Activated T-helper 1 cell treated with anti-CD3 and anti-CD28 coated beads, Interleukin-2, amount 50 U/mL, for 16 hours (primary cell): Measurements from ENCODE around the gene HDAC7.

Source experiments
- DNase-seq, 2 donors: peaks; one replicate each; pipeline ENCODE4 v3.0.0-alpha.2; 2020; ENCODE audit warnings: low read depth in 1 of 2, low spot score in 1 of 2

HDAC7 gene

GRCh38 chr12:47781479-47782371, 38.0 kb downstream of the HDAC7 start:
- DNase-seq = no peak

- DNase-seq = no peak
These were observed 39.7 kb downstream of the HDAC7 start for GRCh38 chr12:47779943-47780504.

- peak; percentile 86 to 96 for DNase-seq
These were observed 40.3 kb downstream of the HDAC7 start for GRCh38 chr12:47779301-47779942.

DNA sequence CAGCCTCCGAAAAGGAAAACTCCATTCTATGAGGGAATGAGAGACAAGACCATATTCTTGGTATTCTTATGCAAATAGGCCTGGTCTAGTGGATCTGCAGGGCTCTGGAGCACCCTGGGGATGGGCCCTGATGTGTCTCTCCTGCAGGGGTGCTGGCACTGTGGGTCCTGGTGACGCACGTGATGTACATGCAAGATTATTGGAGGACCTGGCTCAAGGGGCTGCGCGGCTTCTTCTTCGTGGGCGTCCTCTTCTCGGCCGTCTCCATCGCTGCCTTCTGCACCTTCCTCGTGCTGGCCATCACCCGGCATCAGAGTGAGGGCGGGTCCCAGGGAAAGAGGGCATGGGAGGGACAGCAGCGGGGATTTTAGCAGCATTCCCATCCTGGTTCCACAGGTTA, 40.8 kb downstream of the HDAC7 start:
- no peak for DNase-seq

DNA sequence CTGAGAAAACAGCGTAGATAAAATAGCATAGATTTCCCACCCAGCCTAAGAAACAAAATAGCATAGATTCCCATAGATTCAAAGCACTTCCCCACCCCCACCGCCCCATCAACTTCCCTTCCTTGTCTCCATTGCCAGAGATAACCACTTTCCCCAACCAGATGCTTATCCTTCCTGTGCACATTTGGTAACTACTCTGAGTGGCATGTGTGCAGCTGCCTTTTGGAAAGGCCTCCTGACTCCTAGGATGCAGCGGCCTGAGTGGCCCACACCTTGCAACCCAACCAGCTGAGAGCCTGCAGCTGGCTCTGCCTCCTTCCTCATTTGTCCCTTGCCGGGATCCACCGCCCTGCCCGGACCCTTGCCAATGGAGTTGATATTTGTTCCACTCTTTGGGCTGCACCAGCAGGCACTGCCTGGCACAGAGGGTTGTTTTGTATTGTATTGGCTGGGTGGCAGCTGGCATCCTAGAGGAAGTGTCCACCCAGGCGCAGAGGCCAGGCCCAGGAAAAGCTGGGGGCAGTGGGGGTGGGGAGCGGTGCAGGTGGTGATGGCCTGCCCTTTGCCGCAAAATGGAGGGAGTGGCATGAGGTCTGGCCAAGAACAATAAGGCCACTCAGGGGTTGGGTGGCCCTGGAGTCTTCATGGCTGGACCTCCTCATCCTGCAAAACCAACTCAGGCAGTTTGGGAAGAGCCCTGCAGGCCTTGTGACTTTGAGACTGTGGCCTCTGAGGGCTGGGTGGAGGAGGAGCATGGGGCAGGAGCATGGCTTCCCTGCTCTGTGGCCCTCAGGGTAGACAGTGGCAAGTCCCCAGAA, 41.8 kb downstream of the HDAC7 start:
- no peak for DNase-seq

GRCh38 chr12:47777151-47777550, 42.6 kb downstream of the HDAC7 start:
- DNase-seq = no peak

- no peak for DNase-seq
These were observed 43.1 kb downstream of the HDAC7 start for GRCh38 chr12:47776471-47777143.

DNA sequence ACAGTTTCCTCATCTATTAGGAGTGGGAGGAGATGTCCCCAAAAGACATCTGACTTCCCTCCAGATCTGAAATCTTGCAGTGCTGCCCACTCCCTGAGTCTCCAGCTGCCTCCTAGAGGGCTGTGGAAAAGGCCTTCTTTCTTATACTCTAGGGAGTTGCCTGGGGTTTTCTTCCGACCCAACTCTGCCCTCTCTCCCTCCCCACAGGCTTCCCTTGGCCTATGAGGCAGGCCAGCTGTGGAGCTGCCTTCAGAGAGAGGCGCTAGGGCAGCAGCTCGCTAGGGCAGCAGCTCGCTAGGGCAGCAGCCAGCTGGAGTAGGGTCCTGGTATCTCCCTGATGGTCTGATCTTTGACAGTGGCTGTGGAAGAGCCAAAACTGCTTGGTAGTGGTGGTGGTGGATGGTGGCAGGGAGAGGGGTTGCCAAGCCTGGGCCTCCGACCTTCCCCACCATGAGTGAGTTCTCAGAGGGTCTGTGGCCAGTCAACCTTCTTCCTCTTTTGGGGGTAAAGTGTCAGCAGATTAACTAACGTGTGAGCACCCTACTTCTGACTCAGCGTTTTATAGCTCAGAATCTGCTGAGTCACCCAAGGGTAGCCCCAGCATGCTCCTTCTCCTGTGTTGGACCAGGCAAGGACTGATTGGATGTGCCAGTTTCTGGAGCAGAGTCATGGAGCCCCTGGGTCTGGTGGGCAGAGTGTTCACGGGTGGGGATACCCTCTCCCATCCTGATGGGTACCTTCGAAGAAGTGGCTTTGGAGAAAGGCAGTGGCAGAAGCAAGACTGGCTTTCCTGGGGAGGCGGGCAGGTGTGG, 44.4 kb downstream of the HDAC7 start:
- DNase-seq = no peak

GRCh38 chr12:47774663-47775062, 45.0 kb downstream of the HDAC7 start:
- no peak for DNase-seq

- no peak for DNase-seq
These were observed 45.7 kb downstream of the HDAC7 start for GRCh38 chr12:47773858-47774580.

DNA sequence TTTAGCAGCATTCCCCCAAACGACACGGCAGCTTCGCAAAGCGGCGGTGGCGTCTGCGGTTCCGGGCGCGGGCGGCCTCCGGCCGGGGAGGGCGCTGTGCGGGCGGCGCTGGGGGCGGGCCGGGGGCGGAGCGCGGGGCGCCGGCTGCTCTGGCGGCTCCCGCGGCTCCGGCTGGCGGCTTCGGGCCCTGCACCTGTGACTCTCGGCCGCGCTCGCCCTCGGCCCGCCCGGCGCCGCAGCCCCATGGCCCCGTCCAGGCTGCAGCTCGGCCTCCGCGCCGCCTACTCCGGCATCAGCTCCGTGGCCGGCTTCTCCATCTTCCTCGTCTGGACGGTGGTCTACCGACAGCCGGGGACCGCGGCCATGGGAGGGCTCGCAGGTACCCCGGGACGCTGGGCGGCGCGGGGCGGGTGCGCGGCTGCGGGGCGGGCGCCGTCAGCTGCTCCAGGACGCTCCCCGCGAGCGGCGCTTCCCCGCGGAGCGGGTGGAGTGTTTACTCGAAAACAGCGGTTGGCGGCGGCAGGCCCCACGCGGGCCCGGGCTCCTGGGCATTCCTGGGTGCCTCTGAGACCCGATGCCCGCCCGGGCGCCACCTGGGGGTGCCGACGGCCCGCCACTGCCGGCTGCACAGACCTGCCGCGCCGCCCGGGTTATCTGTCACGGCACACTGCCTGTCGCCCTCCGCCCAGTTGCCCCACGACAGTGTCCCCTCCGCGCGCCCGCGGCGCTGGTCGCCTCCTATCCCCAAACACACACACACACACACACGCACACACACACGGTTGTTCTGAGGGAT, 46.4 kb downstream of the HDAC7 start, which contains the start of gene SLC48A1:
SLC48A1 (plus strand) TSS at position 177 of the 796 bp plus-strand sequence; CDS start at position 244, 67 bp downstream.
- peak; percentile 45 to 67 for DNase-seq

GRCh38 chr12:47772738-47773061, 47.0 kb downstream of the HDAC7 start:
- DNase-seq = no peak

DNA sequence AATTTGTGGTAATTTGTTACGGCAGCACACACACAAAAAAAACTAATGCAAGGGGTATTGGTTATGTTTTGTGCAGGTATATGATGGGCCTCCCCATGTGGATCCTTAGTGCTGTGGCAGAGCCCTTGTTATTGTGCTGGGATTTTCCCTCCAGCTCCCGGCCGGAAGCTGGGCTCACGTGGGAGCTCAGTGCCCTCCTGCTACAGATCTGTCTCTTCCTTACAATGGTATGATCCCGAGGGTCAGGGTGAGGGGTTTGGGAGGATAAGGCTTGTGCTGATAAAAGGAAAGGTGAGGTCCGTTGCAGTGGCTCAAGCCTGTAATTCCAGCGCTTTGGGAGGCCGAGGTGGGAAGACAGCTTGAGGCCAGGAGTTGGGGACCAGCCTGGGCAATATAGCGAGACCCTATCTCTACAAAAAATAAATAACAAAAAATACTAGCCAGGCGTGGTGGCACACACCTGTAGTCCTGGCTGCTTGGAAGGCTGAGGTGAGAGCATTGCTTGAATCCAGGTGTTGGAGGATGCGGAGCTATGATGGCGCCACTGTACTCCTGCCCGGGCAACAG, 47.5 kb downstream of the HDAC7 start:
- DNase-seq = no peak

- DNase-seq = no peak
These were observed 48.4 kb downstream of the HDAC7 start for GRCh38 chr12:47771304-47771703.

DNA sequence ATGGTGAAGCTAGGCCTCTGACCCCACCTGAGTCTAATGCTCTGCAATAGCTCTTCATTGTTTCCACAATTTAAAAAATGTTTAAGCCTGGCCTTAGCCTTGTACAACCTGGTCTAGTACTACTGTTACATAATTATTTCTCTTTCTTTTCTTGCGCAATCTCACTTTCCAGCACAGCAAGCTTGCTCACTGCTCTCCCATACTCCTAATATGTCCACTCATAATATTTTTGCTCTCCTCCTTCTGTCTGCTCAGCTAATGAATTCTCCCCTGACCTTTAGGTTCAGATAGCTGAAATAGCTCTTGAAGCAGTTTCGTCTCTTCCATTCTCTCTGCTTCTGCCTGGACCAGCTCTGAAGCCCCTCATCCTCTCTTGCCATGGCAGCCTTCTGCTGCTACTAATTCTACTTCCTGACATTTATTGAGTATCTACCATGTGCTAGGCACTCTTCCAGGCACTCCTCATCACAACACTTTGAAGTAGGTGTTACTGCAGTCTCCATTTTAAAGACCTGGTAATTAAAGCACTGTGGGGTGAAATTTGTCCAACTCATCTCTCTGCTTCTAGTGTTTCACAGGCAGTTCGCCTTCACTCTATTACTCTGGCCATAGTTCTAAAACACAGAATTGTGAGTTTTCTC, 49.5 kb downstream of the HDAC7 start:
- DNase-seq = no peak

DNA sequence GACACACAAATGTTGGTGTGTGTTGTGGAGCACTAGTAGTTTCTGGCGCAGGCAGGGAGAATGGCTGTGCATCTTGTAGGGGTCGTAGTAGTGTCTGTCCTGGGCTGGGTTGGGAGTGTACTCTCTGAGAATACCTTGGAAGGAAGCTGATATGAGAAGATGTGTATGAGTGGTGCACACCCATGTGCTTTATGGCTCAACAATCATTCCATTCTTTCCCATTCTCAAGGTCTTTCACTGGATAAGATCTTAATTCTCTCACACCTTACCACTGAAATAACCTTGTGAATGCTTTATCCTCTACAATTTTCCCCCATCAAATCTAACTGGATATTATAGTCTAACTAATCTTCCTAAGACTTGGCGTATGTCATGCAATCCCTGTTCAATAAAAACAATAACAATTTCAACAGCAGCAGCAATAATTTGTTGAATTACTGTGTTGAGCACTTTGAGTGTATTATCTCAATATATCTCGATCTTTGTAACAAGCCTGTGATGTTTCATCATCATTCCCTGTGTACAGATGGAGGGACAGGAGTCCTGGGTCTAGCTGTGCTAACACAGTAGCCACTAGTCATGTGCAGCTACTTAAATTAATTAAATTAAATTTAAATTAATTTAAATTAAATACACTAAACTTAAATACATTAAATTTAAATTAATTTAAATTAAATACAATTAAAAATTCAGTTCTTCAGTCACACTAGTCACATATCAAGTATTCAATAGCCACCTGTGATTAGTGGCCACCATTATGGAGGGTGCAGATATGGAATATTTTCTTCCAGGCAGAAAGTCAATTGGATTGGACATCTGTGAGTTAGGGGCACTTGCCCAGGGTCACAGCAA, 50.2 kb downstream of the HDAC7 start:
- DNase-seq = no peak

- no peak for DNase-seq
These were observed 51.3 kb downstream of the HDAC7 start for GRCh38 chr12:47768323-47768811.
